Activated T-cell treated with anti-CD3 and anti-CD28 coated beads for 24 hours (primary cell): ENCODE results near the gene FKBP10.
"Not testable (repeated sequence)": the region's sequence is repeated elsewhere in the genome, so short reads cannot be mapped to it uniquely, and the experiment has no call there.

ENCODE experiments used
- DNase-seq: peaks from one replicate; pipeline ENCODE4 v3.0.0-alpha.2; 2020; ENCODE audit warnings: low read depth

FKBP10 gene

GRCh38 chr17:41812381-41813151 lies at the start of gene FKBP10:
FKBP10 (plus strand) TSS chr17:41813004; CDS start chr17:41813035, 31 bp downstream.
- DNase-seq = no peak

- DNase-seq = no peak
These were observed 49.5 kb upstream of the FKBP10 start for GRCh38 chr17:41763327-41763726.

GRCh38 chr17:41766135-41766534 lies 46.7 kb upstream of the FKBP10 start:
- DNase-seq = no peak

- no peak for DNase-seq
These were observed 45.3 kb upstream of the FKBP10 start for GRCh38 chr17:41767324-41768042.

- DNase-seq = no peak
These were observed 44.0 kb upstream of the FKBP10 start for GRCh38 chr17:41768682-41769288.

- DNase-seq = no peak
These were observed 43.4 kb upstream of the FKBP10 start for GRCh38 chr17:41769346-41769862.

- DNase-seq = no peak
These were observed 42.8 kb upstream of the FKBP10 start for GRCh38 chr17:41769985-41770384.

- DNase-seq = no peak
These were observed 41.2 kb upstream of the FKBP10 start for GRCh38 chr17:41771389-41772206.

GRCh38 chr17:41772218-41772585 lies 40.6 kb upstream of the FKBP10 start:
- DNase-seq = no peak

- no peak for DNase-seq
These were observed 40.1 kb upstream of the FKBP10 start for GRCh38 chr17:41772586-41773189.

GRCh38 chr17:41773190-41773588 lies 39.6 kb upstream of the FKBP10 start:
- no peak for DNase-seq

- no peak for DNase-seq
These were observed 39.0 kb upstream of the FKBP10 start for GRCh38 chr17:41773731-41774193.

GRCh38 chr17:41775394-41776226 lies 37.2 kb upstream of the FKBP10 start:
- DNase-seq = no peak

GRCh38 chr17:41776262-41776900 lies 36.4 kb upstream of the FKBP10 start:
- DNase-seq = not testable (repeated sequence)

- DNase-seq = no peak
These were observed 35.6 kb upstream of the FKBP10 start for GRCh38 chr17:41777157-41777573.

- DNase-seq = no peak
These were observed 35.1 kb upstream of the FKBP10 start for GRCh38 chr17:41777574-41778188.

- DNase-seq = no peak
These were observed 32.9 kb upstream of the FKBP10 start for GRCh38 chr17:41779954-41780353.

- DNase-seq = no peak
These were observed 31.2 kb upstream of the FKBP10 start for GRCh38 chr17:41781404-41782110.

- DNase-seq = no peak
These were observed 30.7 kb upstream of the FKBP10 start for GRCh38 chr17:41782142-41782541.
